ENCODE data around the gene APOO. TPM values are rescaled to one million over a fixed set of nuclear protein-coding genes. Genes with fewer than 3 reads are reported as not detected.

APOO gene
- total RNA-seq, 2 donors from 2014 or later, result 27.1 to 63.3 TPM

DNA sequence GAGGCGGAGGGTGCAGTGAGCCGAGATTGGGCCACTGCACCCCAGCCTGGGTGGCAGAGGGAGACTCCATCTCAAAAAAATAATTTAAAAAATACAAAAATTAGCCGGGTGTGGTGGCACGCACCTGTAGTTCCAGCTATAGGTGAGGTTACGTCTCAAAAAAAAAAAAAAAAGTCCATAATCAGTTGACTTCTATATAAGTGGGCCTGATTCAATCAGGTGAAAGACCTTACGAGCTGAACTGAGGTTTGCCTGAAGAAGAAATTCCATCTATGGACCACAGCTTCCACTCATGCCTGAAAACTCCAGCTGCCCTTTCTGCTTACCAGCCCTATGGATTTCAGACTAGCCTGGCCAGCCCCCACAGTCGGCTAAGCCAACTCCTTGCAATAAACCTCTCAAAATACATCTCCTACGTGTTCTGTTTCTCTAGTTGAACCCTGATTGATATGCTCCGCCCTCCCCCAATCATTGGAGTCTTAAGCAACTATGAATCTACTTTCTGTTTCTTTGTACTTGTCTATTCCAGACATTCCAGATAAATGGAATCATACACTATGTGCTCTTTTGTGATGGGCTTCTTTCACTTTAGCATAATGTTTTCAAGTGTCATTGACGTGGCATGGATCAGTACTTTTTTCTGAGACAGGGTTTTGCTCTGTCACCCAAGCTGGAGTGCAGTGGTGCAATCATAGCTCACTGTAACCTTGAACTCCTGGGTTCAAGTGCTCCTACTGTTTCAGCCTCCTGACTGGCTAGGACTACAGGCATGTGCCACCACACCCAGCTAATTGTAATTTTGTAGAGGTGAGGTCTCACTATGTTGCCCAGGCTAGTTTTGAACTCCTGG, 88.1 kb downstream of the APOO start:
- Histone ChIP-seq H3K9me3 (no peaks in the 10 kb centered on the region), H3K36me3 (no peaks in the 10 kb centered on the region), H3K4me3 (no peak overlapping the region), H3K4me1 (no peaks in the 10 kb centered on the region), H3K27ac (no peak overlapping the region), H3K27me3 (no peaks in the 10 kb centered on the region)
- TF ChIP-seq, protein P1, sequence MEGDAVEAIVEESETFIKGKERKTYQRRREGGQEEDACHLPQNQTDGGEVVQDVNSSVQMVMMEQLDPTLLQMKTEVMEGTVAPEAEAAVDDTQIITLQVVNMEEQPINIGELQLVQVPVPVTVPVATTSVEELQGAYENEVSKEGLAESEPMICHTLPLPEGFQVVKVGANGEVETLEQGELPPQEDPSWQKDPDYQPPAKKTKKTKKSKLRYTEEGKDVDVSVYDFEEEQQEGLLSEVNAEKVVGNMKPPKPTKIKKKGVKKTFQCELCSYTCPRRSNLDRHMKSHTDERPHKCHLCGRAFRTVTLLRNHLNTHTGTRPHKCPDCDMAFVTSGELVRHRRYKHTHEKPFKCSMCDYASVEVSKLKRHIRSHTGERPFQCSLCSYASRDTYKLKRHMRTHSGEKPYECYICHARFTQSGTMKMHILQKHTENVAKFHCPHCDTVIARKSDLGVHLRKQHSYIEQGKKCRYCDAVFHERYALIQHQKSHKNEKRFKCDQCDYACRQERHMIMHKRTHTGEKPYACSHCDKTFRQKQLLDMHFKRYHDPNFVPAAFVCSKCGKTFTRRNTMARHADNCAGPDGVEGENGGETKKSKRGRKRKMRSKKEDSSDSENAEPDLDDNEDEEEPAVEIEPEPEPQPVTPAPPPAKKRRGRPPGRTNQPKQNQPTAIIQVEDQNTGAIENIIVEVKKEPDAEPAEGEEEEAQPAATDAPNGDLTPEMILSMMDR (IDR thresholded peaks at IDR 0.05), result no peak
- no peak for DNase-seq (ENCODE audit: low spot score)

DNA sequence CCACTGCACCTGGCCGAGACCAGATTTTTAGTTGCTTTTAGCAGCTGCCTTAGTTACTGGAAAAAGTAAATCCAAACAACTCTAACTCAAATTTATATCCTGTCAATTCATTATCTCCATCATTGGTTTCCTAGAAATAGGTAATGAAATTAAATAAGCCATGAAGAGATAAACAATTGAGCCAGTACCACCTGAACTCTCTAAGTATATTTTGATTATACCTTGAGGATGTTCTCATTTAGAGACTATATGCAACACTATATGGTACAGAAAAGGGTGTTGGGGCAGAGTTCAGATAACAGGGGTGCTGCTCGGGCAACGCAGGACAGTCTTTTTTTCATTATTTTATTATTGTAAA, 89.8 kb downstream of the APOO start:
- no peak for DNase-seq (ENCODE audit: low spot score)
- Histone ChIP-seq H3K4me1 (no peaks in the 10 kb centered on the region), H3K27ac (no peak overlapping the region), H3K4me3 (no peak overlapping the region), H3K36me3 (no peaks in the 10 kb centered on the region), H3K9me3 (peaks cover 0 to 7% of the 10 kb centered on the region in 2 donors), H3K27me3 (no peaks in the 10 kb centered on the region)
- TF ChIP-seq, protein P1 (IDR thresholded peaks at IDR 0.05), result no peak

DNA sequence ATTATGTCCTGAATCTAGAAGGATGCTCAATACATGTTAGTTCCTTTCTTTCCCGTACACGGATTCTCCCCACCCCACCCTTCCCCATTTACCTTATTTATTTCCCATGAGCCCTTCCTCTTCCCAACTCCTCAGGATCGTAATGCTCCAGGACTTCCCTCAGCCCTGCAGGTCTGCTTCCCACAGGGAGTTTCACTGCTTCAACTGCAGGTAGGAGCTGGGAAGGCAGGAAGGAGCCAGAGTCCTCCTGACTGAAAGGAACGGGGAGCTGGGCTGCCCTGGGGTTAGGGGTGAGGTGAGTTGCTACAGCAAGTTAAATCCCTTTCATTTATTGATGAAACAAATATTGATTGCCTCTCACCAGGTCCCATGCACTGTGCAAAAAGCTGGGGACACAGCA, 91.6 kb downstream of the APOO start:
- H3K36me3 ChIP-seq, result no peaks in the 10 kb centered on the region
- TF ChIP-seq, protein P1 (IDR thresholded peaks at IDR 0.05), result no peak
- peaks cover 0 to 7% of the 10 kb centered on the region in 2 donors for H3K9me3 ChIP-seq
- no peaks in the 10 kb centered on the region for H3K4me1 ChIP-seq
- no peak for DNase-seq (ENCODE audit: low spot score)
- H3K4me3 ChIP-seq, result no peak overlapping the region
- no peak overlapping the region for H3K27ac ChIP-seq
- no peaks in the 10 kb centered on the region for H3K27me3 ChIP-seq

DNA sequence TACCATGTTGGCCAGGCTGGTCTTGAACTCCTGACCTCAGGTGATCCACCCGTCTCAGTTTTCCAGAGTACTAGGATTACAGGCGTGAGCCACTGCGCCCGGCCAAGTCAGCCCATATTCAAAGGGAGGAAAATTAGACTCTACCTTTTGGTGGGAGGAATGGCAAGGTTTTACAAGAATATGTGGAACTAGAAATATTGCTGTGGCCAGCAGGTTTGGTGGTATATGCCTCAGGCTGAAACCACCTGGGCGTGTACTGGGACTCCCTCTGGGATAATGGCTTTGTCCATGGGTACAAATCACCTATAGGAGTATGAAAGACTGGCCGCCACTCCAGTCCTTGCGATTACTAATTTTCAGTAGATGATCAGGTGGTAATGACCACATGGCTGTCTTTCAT, 92.4 kb downstream of the APOO start:
- no peak overlapping the region for H3K27ac ChIP-seq
- H3K36me3 ChIP-seq, result no peaks in the 10 kb centered on the region
- TF ChIP-seq, protein P1 (IDR thresholded peaks at IDR 0.05), result no peak
- peaks cover 0 to 7% of the 10 kb centered on the region in 2 donors for H3K9me3 ChIP-seq
- DNase-seq (ENCODE audit: low spot score), result no peak
- no peak overlapping the region for H3K4me3 ChIP-seq
- no peaks in the 10 kb centered on the region for H3K27me3 ChIP-seq
- no peaks in the 10 kb centered on the region for H3K4me1 ChIP-seq

DNA sequence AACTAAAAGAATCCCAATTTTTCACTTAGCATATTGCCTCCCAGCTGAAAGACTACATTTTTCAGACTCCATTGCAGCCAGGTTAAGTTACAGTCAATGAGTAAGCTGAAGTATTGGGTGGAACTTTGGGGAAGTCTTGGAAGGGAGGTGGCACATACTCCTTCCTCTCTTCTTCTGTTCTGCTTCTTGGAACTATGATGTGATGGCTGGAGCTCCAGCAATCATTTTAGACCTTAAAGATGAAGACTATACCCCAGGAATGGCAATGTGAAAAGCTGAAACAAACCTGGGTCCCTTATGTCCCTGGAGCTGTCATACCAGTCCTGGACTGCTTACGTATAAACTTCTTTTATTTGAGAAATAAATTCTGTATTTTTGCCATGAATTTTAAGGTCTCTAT, 93.9 kb downstream of the APOO start:
- Histone ChIP-seq H3K36me3 (no peaks in the 10 kb centered on the region), H3K9me3 (peaks cover 0 to 7% of the 10 kb centered on the region in 2 donors), H3K4me3 (no peak overlapping the region), H3K27me3 (no peaks in the 10 kb centered on the region), H3K4me1 (no peaks in the 10 kb centered on the region), H3K27ac (no peak overlapping the region)
- TF ChIP-seq, protein P1 (IDR thresholded peaks at IDR 0.05), result no peak
- DNase-seq (ENCODE audit: low spot score), result no peak

DNA sequence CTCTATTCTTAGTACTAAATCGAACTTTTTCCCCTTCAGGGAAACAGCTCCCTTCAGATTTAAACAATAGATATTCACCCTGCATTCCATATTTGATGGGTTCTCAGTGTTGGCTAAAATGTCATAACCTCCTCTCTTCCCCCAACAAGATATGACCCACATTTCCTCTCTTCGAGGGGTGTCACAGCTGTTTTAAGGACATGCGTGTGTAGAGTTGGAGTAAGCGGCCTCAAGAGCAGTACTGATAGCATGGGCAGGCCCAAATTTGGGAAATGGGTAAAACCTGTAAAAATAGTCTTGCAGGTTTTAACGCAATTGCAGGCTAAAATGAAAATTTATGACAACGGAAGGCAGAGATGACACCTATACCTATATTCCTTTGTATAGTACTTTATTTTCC, 96.1 kb downstream of the APOO start:
- TF ChIP-seq, protein P1 (IDR thresholded peaks at IDR 0.05), result no peak
- no peaks in the 10 kb centered on the region for H3K27me3 ChIP-seq
- no peak overlapping the region for H3K27ac ChIP-seq
- H3K4me1 ChIP-seq, result peaks cover 0 to 5% of the 10 kb centered on the region in 2 donors
- no peaks in the 10 kb centered on the region for H3K36me3 ChIP-seq
- H3K9me3 ChIP-seq, result peaks cover 0 to 7% of the 10 kb centered on the region in 2 donors
- no peak overlapping the region for H3K4me3 ChIP-seq
- DNase-seq (ENCODE audit: low spot score), result no peak
